ENCODE measurements around the gene CFAP46. TPM values are rescaled to one million over a fixed set of nuclear protein-coding genes. Genes with fewer than 3 reads are reported as not detected.
"Not testable (repeated sequence)": the region's sequence is repeated elsewhere in the genome, so short reads cannot be mapped to it uniquely, and the experiment has no call there.

Gene CFAP46
- total and polyA plus RNA-seq, 2 of the 8 experiments (the other 6 are each of a cell fraction or from before 2014, with no cell fraction given) = 2.6 to 4.8 TPM

DNA sequence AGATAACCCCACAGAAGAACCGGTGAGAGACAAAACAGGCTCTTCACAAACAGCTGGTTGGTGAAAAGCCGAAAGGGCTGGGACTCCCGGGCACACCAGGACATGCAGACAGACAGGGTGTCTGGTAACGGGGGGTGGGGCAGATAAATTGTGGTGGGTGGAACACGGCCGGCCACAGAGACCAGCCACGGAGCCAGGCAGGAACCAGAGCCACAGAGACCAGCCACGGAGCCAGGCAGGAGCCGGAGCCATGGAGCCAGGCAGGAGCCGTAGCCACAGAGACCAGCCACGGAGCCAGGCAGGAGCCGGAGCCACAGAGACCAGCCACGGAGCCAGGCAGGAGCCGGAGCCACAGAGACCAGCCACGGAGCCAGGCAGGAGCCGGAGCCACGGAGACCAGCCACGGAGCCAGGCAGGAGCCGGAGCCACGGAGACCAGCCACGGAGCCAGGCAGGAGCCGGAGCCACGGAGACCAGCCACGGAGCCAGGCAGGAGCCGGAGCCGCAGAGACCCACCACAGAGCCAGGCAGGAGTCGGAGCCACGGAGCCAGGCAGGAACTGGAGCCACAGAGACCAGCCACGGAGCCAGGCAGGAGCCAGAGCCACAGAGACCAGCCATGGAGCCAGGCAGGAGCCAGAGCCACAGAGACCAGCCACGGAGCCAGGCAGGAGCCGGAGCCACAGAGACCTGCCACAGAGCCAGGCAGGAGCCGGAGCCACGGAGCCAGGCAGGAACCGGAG lies 116.4 kb downstream of the CFAP46 start:
- H3K23ac ChIP-seq (ENCODE audit: insufficient read length); H4K5ac ChIP-seq (ENCODE audit: insufficient read length, low read depth, low read length); H3K14ac ChIP-seq (ENCODE audit: insufficient read length); H4K91ac ChIP-seq (replicated peaks; ENCODE audit: insufficient read length, low read length); H2BK5ac ChIP-seq (ENCODE audit: low read depth, low read length); H3K9ac ChIP-seq (replicated peaks in 1 of 4; ENCODE audit: extremely low read depth in 1 of 4, low read depth in 3 of 4, low read length in 3 of 4); H3K27me3 ChIP-seq (replicated peaks in 1 of 4; ENCODE audit: control insufficient read depth in 3 of 4, extremely low read depth in 1 of 4, insufficient read depth in 3 of 4, low read length in 3 of 4); H2BK12ac ChIP-seq (ENCODE audit: low read depth, low read length); H3K23me2 ChIP-seq (ENCODE audit: low read depth, low read length); H3K4me3 ChIP-seq (ENCODE audit: extremely low read depth in 1 of 4, insufficient read depth in 2 of 4, low read depth in 3 of 4, low read length in 4 of 4); H2BK15ac ChIP-seq (ENCODE audit: low read length); H2BK120ac ChIP-seq (replicated peaks; ENCODE audit: low read depth, low read length); H3K4me1 ChIP-seq (replicated peaks in 1 of 4; ENCODE audit: control insufficient read depth in 3 of 4, insufficient read depth in 4 of 4, low read length in 3 of 4); H4K8ac ChIP-seq (ENCODE audit: extremely low read depth, insufficient read depth, low read length); H3K27ac ChIP-seq (ENCODE audit: low read depth, low read length); H3K4ac ChIP-seq (replicated peaks; ENCODE audit: insufficient read length, low read depth, low read length); DNase-seq (ENCODE audit: low read depth in 1 of 2, low spot score in 2 of 2); H3K56ac ChIP-seq (replicated peaks; ENCODE audit: insufficient read length, low read depth, low read length); H3K36me3 ChIP-seq (ENCODE audit: control insufficient read depth in 2 of 4, insufficient read depth in 4 of 4, low read length in 3 of 4); H2BK20ac ChIP-seq (ENCODE audit: low read length); H3K79me2 ChIP-seq (ENCODE audit: control insufficient read depth in 1 of 2, insufficient read depth in 2 of 2, low read length in 2 of 2); H2AFZ ChIP-seq (ENCODE audit: low read length); H2AK5ac ChIP-seq (ENCODE audit: low read depth, low read length); POLR2A ChIA-PET (ENCODE audit: partially characterized antibody); H3K4me2 ChIP-seq (ENCODE audit: insufficient read depth in 1 of 2, low read depth in 2 of 2, low read length in 2 of 2); H4K20me1 ChIP-seq (replicated peaks in 1 of 2; ENCODE audit: control insufficient read depth in 1 of 2, insufficient read depth in 2 of 2, low read length in 2 of 2); H3K18ac ChIP-seq (ENCODE audit: extremely low read depth, low read length); H3K79me1 ChIP-seq (ENCODE audit: low read depth, low read length); FAIRE-seq: not testable (repeated sequence)
- 82% methylated on average over 30 of the region's 34 CpGs; no CpG with 5 or more reads in 1 of the 2 experiments for WGBS, 2 experiments (ENCODE audit: extremely low coverage in 1 of 2, insufficient coverage in 1 of 2, insufficient read length in 1 of 2, insufficient replicate concordance in 2 of 2, low coverage in 1 of 2, low lambda C conversion rate in 2 of 2, missing lambda C conversion rate in 1 of 2)
- TF ChIP-seq EGR1 (IDR thresholded peaks at IDR 0.05; ENCODE audit: borderline replicate concordance, low read depth, low read length) = 0 out of 2 replicates have a peak, but pooled peaks have one; percentile 13
- peaks cover 24 to 62% of the 10 kb centered on the region in 2 experiments for H3K9me3 ChIP-seq (ENCODE audit: insufficient read depth in 2 of 2, low read depth in 1 of 2, low read length in 1 of 2)
- CTCF ChIA-PET (ENCODE audit: partially characterized antibody) = interaction anchor here (0.9 kb wide), 1 partner anchor 171 kb away, joined by 4 read pairs; no protein-coding TSS in a partner anchor
